ENCODE measurements around the gene COL1A2. TPM values are rescaled to one million over a fixed set of nuclear protein-coding genes. Genes with fewer than 3 reads are reported as not detected.

Gene COL1A2
- total RNA-seq, 1 donor from 2014 or later, result 110 TPM

DNA sequence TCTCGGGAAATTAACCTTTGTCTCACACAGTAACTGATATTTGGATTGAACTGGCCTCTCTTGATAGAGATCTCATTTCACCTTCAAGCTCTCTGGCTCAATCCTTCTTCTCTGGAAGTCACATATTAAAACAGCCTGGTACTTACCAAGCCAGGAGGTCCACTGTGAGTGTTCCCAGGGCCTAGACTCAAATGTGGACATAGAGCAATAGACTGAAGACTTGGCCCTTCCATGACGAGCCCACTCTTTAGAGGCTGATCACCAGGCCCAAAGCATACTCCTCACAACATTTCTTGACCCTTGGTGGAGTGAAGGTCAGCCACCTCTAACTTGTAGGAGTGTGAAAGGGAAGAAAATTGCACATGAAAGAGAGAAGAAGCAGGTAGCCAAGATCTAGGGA is 38.5 kb downstream of the COL1A2 start:
- TF ChIP-seq, protein P1, sequence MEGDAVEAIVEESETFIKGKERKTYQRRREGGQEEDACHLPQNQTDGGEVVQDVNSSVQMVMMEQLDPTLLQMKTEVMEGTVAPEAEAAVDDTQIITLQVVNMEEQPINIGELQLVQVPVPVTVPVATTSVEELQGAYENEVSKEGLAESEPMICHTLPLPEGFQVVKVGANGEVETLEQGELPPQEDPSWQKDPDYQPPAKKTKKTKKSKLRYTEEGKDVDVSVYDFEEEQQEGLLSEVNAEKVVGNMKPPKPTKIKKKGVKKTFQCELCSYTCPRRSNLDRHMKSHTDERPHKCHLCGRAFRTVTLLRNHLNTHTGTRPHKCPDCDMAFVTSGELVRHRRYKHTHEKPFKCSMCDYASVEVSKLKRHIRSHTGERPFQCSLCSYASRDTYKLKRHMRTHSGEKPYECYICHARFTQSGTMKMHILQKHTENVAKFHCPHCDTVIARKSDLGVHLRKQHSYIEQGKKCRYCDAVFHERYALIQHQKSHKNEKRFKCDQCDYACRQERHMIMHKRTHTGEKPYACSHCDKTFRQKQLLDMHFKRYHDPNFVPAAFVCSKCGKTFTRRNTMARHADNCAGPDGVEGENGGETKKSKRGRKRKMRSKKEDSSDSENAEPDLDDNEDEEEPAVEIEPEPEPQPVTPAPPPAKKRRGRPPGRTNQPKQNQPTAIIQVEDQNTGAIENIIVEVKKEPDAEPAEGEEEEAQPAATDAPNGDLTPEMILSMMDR (conservative IDR thresholded peaks at IDR 0.05), result no peak

DNA sequence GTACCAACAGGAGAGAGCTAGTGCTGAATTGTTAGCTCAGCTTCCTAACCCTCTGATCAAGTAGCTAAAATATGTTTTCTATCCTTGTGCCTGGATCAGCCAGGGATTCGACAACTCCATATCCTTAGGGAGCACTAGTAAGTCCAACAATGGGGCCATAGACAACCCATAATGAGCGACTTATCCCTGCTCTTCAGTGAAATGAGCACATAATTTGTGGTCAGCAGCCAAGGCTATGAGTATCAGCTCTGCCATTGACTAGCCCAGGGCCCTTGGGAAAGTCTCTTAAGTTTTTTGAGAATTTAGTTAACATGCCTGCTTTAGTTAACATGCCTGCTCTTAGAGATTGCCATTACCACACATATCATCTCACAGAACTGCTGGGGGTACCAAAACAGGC is 39.3 kb downstream of the COL1A2 start:
- H3K9me3 Mint-ChIP-seq, result no peaks in the 10 kb centered on the region
- no peaks in the 10 kb centered on the region for H3K27me3 Mint-ChIP-seq (ENCODE audit: low read depth)
- no peak overlapping the region for H3K4me3 Mint-ChIP-seq
- TF ChIP-seq, protein P1 (conservative IDR thresholded peaks at IDR 0.05), result no peak
- DNase-seq (ENCODE audit: low read depth, low spot score), result no peak
- H3K36me3 Mint-ChIP-seq (ENCODE audit: low read depth), result peaks cover 8% of the 10 kb centered on the region
- H3K27ac Mint-ChIP-seq (ENCODE audit: unreplicated experiment), result no peak overlapping the region
- H3K4me1 Mint-ChIP-seq, result peaks cover 4% of the 10 kb centered on the region

More for the DNA sequence above, 38.5 kb downstream of the COL1A2 start:
- DNase-seq (ENCODE audit: low read depth, low spot score), result no peak
- H3K36me3 Mint-ChIP-seq (ENCODE audit: low read depth), result peaks cover 9% of the 10 kb centered on the region
- no peak overlapping the region for H3K4me3 Mint-ChIP-seq
- H3K9me3 Mint-ChIP-seq, result no peaks in the 10 kb centered on the region
- no peaks in the 10 kb centered on the region for H3K27me3 Mint-ChIP-seq (ENCODE audit: low read depth)
- H3K4me1 Mint-ChIP-seq, result peaks cover 3% of the 10 kb centered on the region
- H3K27ac Mint-ChIP-seq (ENCODE audit: unreplicated experiment), result peak overlapping the region; percentile 1

DNA sequence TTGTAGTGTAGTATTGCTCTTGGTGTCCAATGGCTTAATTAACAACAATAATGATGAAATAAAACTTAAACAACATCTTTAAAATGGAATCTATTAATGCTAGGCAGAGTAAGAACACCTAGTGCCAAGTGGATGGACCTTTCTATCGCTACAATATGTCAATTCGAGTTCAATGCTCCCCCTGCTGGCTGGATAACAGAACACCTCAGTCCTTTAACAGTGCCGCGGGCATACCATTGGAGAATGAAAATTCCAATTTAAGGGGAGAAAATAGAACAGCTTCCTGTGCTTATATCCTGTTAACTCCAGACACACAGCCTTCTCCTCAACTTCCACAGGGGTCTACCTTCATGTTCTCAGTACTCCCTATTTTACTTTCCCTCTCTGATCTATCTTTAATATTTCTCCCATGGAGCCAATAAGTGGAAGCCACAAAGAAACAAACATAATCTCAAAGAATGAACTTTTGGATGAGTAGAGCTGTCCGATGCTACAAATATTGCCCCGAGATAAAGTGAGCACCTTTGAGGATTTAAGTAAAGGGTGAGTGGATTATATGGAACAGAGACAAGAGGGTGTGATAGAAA is 41.4 kb downstream of the COL1A2 start:
- peaks cover 24% of the 10 kb centered on the region for H3K4me1 Mint-ChIP-seq
- H3K27ac Mint-ChIP-seq (ENCODE audit: unreplicated experiment), result no peak overlapping the region
- peak; percentile 73 for DNase-seq (ENCODE audit: low read depth, low spot score)
- no peaks in the 10 kb centered on the region for H3K27me3 Mint-ChIP-seq (ENCODE audit: low read depth)
- H3K36me3 Mint-ChIP-seq (ENCODE audit: low read depth), result no peaks in the 10 kb centered on the region
- no peaks in the 10 kb centered on the region for H3K9me3 Mint-ChIP-seq
- TF ChIP-seq, protein P1 (conservative IDR thresholded peaks at IDR 0.05), result peak; percentile 89
- no peak overlapping the region for H3K4me3 Mint-ChIP-seq

DNA sequence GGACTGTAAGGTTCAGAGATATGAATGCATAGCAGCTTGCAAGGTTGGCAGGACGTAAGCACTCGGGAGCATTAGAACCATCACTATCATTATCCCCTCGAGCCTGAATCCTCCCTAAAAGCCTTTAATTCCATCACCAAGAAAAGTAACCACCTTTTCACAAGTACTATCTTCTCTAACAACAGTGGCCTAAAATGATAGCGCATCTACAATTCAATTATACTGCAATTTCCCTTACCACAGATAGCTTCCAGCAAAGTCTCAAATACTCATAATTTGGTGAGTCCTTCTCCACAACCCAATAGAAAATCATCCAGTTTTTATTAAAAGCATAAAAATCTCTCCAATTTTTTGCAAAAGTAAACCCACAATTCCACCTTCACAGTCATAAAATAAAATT is 42.0 kb downstream of the COL1A2 start:
- no peak overlapping the region for H3K27ac Mint-ChIP-seq (ENCODE audit: unreplicated experiment)
- H3K9me3 Mint-ChIP-seq, result no peaks in the 10 kb centered on the region
- H3K27me3 Mint-ChIP-seq (ENCODE audit: low read depth), result no peaks in the 10 kb centered on the region
- DNase-seq (ENCODE audit: low read depth, low spot score), result no peak
- peaks cover 24% of the 10 kb centered on the region for H3K4me1 Mint-ChIP-seq
- no peak overlapping the region for H3K4me3 Mint-ChIP-seq
- H3K36me3 Mint-ChIP-seq (ENCODE audit: low read depth), result no peaks in the 10 kb centered on the region
- TF ChIP-seq, protein P1 (conservative IDR thresholded peaks at IDR 0.05), result no peak

DNA sequence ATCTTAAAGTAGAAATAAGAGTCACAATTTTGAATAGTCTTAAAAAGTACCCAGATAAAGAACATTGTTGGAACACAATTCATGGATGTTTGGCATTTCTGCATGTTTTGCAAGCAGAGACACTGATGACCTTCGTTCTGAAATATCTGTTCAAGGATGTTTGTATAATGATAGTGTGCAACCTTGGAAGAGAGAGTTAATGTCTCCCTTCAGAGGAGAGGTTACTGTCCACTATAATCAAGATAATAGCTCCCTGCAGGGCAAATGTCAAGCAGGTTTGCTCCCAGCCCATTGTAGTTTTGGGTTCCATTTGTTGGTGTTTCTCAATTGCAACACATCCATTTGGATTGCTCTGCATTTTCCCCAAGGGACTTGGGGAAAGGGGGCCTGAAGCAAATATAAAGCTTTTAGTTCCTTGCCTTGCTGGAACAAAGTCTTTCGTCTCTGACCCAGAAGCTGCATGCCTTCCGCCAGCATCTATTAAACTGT is 45.2 kb downstream of the COL1A2 start:
- Mint-ChIP-seq H3K4me1 (peaks cover 27% of the 10 kb centered on the region), H3K4me3 (no peak overlapping the region), H3K36me3 (ENCODE audit: low read depth) (no peaks in the 10 kb centered on the region), H3K27me3 (ENCODE audit: low read depth) (no peaks in the 10 kb centered on the region), H3K9me3 (no peaks in the 10 kb centered on the region), H3K27ac (ENCODE audit: unreplicated experiment) (peak overlapping the region; percentile 8)
- TF ChIP-seq, protein P1 (conservative IDR thresholded peaks at IDR 0.05), result no peak
- no peak for DNase-seq (ENCODE audit: low read depth, low spot score)
